Upper lobe of left lung (tissue), 4 donors: ENCODE data around the gene IKBKG.
"Not testable (repeated sequence)": the region's sequence is repeated elsewhere in the genome, so short reads cannot be mapped to it uniquely, and the experiment has no call there.

Experiments used
- EP300 ChIP-seq, 4 donors: sonication (generic); formaldehyde crosslinking; IDR thresholded peaks; one replicate each; pipeline ENCODE4 v1.5.1; 2017; ENCODE audit warnings: antibody characterized with exemption in 4 of 4, control low read depth in 2 of 4
- POLR2AphosphoS5 ChIP-seq, 2 donors: sonication (generic); formaldehyde crosslinking; IDR thresholded peaks; one replicate each; pipeline ENCODE4 v1.5.1; 2017; ENCODE audit warnings: antibody characterized with exemption in 2 of 2
- TF ChIP-seq, protein P1 (sequence below), 6 experiments: fragments of 450-650 bp in 4 of 6; fragments of 200-600 bp in 2 of 6; sonication (generic) in 2 of 6; IDR thresholded peaks; one replicate each; pipeline ENCODE4 v1.5.1; 2016 to 2019; ENCODE audit warnings: antibody characterized with exemption in 6 of 6

DNA sequence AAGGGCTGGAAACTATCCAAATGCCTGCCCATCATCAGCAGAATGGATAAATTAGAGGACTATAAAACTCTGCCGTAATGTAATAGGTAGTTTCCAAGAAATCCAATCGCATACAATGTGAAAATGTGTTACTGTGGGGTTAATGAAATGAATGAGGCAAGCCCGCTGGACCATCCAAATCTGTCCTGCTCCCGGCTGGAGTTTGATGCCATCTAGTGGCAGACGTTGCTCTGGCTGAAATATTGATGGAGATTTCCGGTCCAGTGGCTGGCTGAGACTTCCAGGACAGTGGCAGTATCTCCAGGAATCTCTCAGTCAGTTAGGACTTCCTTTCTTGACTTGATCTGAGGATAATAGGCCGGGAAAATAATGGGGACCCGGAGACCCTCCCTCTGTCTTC is 35.6 kb downstream of the IKBKG start:
- TF ChIP-seq, protein P1, sequence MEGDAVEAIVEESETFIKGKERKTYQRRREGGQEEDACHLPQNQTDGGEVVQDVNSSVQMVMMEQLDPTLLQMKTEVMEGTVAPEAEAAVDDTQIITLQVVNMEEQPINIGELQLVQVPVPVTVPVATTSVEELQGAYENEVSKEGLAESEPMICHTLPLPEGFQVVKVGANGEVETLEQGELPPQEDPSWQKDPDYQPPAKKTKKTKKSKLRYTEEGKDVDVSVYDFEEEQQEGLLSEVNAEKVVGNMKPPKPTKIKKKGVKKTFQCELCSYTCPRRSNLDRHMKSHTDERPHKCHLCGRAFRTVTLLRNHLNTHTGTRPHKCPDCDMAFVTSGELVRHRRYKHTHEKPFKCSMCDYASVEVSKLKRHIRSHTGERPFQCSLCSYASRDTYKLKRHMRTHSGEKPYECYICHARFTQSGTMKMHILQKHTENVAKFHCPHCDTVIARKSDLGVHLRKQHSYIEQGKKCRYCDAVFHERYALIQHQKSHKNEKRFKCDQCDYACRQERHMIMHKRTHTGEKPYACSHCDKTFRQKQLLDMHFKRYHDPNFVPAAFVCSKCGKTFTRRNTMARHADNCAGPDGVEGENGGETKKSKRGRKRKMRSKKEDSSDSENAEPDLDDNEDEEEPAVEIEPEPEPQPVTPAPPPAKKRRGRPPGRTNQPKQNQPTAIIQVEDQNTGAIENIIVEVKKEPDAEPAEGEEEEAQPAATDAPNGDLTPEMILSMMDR (IDR thresholded peaks at IDR 0.05): not testable (repeated sequence)
- TF ChIP-seq POLR2AphosphoS5, EP300 (IDR thresholded peaks at IDR 0.05): not testable (repeated sequence)
